ENCODE measurements around the gene CNPY4.

- TF ChIP-seq CTCF (optimal IDR thresholded peaks at IDR 0.05 in 1 of 3, IDR thresholded peaks at IDR 0.05 in 1 of 3, conservative IDR thresholded peaks at IDR 0.05 in 1 of 3; ENCODE audit: extremely low read depth in 1 of 3, insufficient read depth in 2 of 3, low read length in 3 of 3) (no peak), EZH2 (IDR thresholded peaks at IDR 0.05; ENCODE audit: low read length) (no peak)
These were observed 27.8 kb downstream of the CNPY4 start for GRCh38 chr7:100147278-100147677.
